HCT116 (cell line): Measurements from ENCODE around the gene CALD1. TPM values are rescaled to one million over a fixed set of nuclear protein-coding genes. Genes with fewer than 3 reads are reported as not detected.

Source experiments
- ATAC-seq: fragments of 200-7000 bp; cut with Tn5 transposase; 2 replicates; pipeline ENCODE4 v1.9.1; 2020; ENCODE audit warnings: mild to moderate bottlenecking, moderate library complexity
- BruUV-seq: library from RNA; stranded (reverse); fragments of 400-500 nt; replicated peaks from 2 replicates; lab custom pipeline; 2021; lab: Mats Ljungman, UMichigan
- CTCF ChIA-PET: fragments of 300-600 bp; sonication (Branson Sonifier 250); formaldehyde crosslinking; loops from one replicate; lab custom pipeline; 2021; ENCODE audit warnings: antibody characterized with exemption; lab: Charles Lee
- POLR2A ChIA-PET: fragments of 300-600, 350-600 bp; sonication (Branson Sonifier 250); formaldehyde crosslinking; loops from one replicate; lab custom pipeline; 2021; ENCODE audit warnings: antibody characterized with exemption; lab: Charles Lee
- RAD21 ChIA-PET, 2 experiments: fragments of 300-600 bp; sonication (Branson Sonifier 250); formaldehyde crosslinking; loops; one replicate each; lab custom pipeline; 2023; ENCODE audit warnings: low total read pairs in 2 of 2; ENCODE audit not compliant: uncharacterized antibody in 2 of 2, unreplicated experiment in 2 of 2, low non-redundant PET in 1 of 2; lab: Charles Lee
- DNase-seq: peaks from one replicate; pipeline ENCODE4 v3.0.0-alpha.2; 2010; ENCODE audit warnings: low read depth, low spot score
- H2AFZ ChIP-seq: fragments of 200-600 bp; shearing (Covaris generic), sonication (generic); 2 replicates; pipeline ENCODE4 v1.6.1; 2017; ENCODE audit warnings: low read depth, mixed run types, mixed read lengths, antibody characterized with exemption, low read length; ENCODE audit not compliant: poor library complexity, severe bottlenecking
- H3K27ac ChIP-seq: 2 replicates; pipeline ENCODE4 v1.5.1; 2012; ENCODE audit warnings: low read depth, low read length
- H3K27me3 ChIP-seq: fragments of 200-600 bp; sonication (generic); 2 replicates; pipeline ENCODE4 v1.6.1; 2016; ENCODE audit warnings: mixed run types, low read length, mixed read lengths; ENCODE audit not compliant: insufficient read depth
- H3K36me3 ChIP-seq, 2 experiments: fragments of 200-500 bp in 1 of 2; fragments of 200-600 bp in 1 of 2; sonication (Bioruptor generic) in 1 of 2; sonication (generic) in 1 of 2; 2 replicates each; pipeline versions ENCODE4 v1.5.1 to v1.6.1; 2014 to 2016; ENCODE audit warnings: low read length in 2 of 2, inconsistent platforms in 1 of 2, mixed read lengths in 1 of 2, mixed run types in 1 of 2; ENCODE audit not compliant: insufficient read depth in 2 of 2, control insufficient read depth in 1 of 2
- H3K4me1 ChIP-seq, 2 experiments: fragments of 200-600 bp in 1 of 2; sonication (generic) in 1 of 2; 2 replicates each; pipeline versions ENCODE4 v1.5.1 to v1.6.1; 2012 to 2017; ENCODE audit warnings: low read length in 2 of 2, inconsistent platforms in 1 of 2, mild to moderate bottlenecking in 1 of 2, mixed read lengths in 1 of 2, mixed run types in 1 of 2, moderate library complexity in 1 of 2; ENCODE audit not compliant: insufficient read depth in 2 of 2, control insufficient read depth in 1 of 2
- H3K4me2 ChIP-seq: fragments of 200-600 bp; sonication (generic); 2 replicates; pipeline ENCODE4 v1.6.1; 2017; ENCODE audit warnings: mixed run types, low read length, mixed read lengths
- H3K4me3 ChIP-seq, 2 experiments: fragments of 200-600 bp in 1 of 2; sonication (generic) in 1 of 2; replicated peaks in 1 of 2; 2 replicates each; pipeline ENCODE4 v1.5.1; 2011 to 2016; ENCODE audit warnings: low read length in 2 of 2, control low read depth in 1 of 2, low read depth in 1 of 2, mild to moderate bottlenecking in 1 of 2, mixed read lengths in 1 of 2, mixed run types in 1 of 2
- H3K79me2 ChIP-seq: fragments of 200-600 bp; sonication (generic); 2 replicates; pipeline ENCODE4 v1.6.1; 2017; ENCODE audit warnings: mild to moderate bottlenecking, mixed run types, low read length, moderate library complexity, mixed read lengths; ENCODE audit not compliant: insufficient read depth
- H3K9ac ChIP-seq: fragments of 200-600 bp; sonication (generic); 2 replicates; pipeline ENCODE4 v1.6.1; 2016; ENCODE audit warnings: low read length, mixed read lengths
- H3K9me2 ChIP-seq: fragments of 200-600 bp; sonication (generic), shearing (Covaris generic); 2 replicates; pipeline ENCODE4 v1.6.1; 2017; ENCODE audit warnings: mixed run types, mild to moderate bottlenecking, moderate library complexity; ENCODE audit not compliant: insufficient read depth
- H3K9me3 ChIP-seq, 2 experiments: fragments of 200-500 bp in 1 of 2; fragments of 200-600 bp in 1 of 2; sonication (Bioruptor generic) in 1 of 2; sonication (generic) in 1 of 2; 2 replicates each; pipeline ENCODE4 v1.6.1; 2014 to 2017; ENCODE audit warnings: low read length in 2 of 2, mixed read lengths in 2 of 2, inconsistent platforms in 1 of 2, low read depth in 1 of 2, mild to moderate bottlenecking in 1 of 2, mixed run types in 1 of 2, moderate library complexity in 1 of 2; ENCODE audit not compliant: control insufficient read depth in 1 of 2, insufficient read depth in 1 of 2
- H4K20me1 ChIP-seq: fragments of 200-600 bp; sonication (generic), shearing (Covaris generic); 2 replicates; pipeline ENCODE4 v1.6.1; 2017; ENCODE audit warnings: mixed run types, mild to moderate bottlenecking, moderate library complexity; ENCODE audit not compliant: insufficient read depth
- CBX3 ChIP-seq: IDR thresholded peaks from 2 replicates; pipeline ENCODE4 v1.6.1; 2012; ENCODE audit warnings: low read depth
- CEBPB ChIP-seq: IDR thresholded peaks from 2 replicates; pipeline ENCODE4 v1.6.1; 2012; ENCODE audit warnings: low read depth
- POLR2AphosphoS5 ChIP-seq: IDR thresholded peaks from 2 replicates; pipeline ENCODE4 v1.6.1; 2011; ENCODE audit warnings: mild to moderate bottlenecking, low read depth, low read length, moderate library complexity
- RAD21 ChIP-seq: IDR thresholded peaks from 2 replicates; pipeline ENCODE4 v1.6.1; 2012; ENCODE audit warnings: low read depth, mild to moderate bottlenecking
- SIN3A ChIP-seq: IDR thresholded peaks from 2 replicates; pipeline ENCODE4 v1.6.1; 2012; ENCODE audit warnings: low read depth
- TCF7L2 ChIP-seq: IDR thresholded peaks from 2 replicates; pipeline ENCODE4 v1.7.0; 2011; ENCODE audit warnings: borderline replicate concordance, inconsistent platforms; ENCODE audit not compliant: insufficient read depth, insufficient read length; ENCODE audit errors: extremely low read depth
- ZNF274 ChIP-seq: fragments of 200-500 bp; sonication (Bioruptor generic); IDR thresholded peaks from 2 replicates; pipeline ENCODE4 v1.6.1; 2014; ENCODE audit warnings: mild to moderate bottlenecking, low read depth, low read length, inconsistent platforms
- intact Hi-C: fragments of 100-400 bp; cut with micrococcal nuclease; formaldehyde crosslinking; loops from 2 replicates; pipeline ENCODE4 v1.10.0; 2022
- total RNA-seq: library from RNA; stranded (reverse); gene quantifications from one replicate; pipeline ENCODE4 v1.2.1, GENCODE V29; 2021; ENCODE audit not compliant: unreplicated experiment

The CALD1 gene
- total RNA-seq, 1 experiment from 2014 or later = 66.8 TPM

DNA sequence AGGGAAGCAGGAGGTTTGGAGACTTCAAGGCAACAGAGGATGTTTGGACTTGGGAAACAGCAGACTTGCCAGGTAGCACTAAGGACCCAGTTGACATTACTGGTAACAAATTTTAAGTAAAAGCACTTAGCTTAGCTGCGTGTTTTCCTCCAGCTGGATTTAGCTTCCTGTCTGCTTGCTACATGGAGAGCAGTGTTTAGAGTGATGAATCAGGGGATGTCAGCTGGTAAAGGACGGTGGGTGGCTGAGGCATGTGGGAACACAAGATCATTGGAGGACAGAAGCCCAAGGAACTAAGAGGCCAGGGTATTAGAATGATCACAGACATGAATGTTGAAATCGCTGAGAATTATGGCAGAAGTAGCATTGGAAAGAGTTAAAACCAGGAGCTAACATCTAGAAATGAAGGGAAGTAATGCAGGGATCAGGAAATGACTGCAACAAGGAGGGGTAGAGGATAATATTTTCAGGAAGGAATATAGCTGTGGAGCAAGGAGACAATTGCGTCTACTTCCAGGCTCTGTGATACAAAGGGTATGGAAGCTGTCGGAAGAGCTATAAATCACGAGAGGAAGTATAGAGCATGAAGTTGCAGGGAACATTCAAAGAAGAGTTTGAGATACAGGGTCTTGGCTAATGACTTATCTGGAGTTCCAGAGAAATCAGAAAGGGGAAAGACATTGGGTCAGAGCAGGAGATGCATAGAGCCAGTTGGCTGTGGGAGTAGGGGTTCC is 34.4 kb downstream of the CALD1 start:
- Histone ChIP-seq H2AFZ (no peak overlapping the region), H3K27me3 (no peaks in the 10 kb centered on the region)
- TF ChIP-seq TCF7L2 = no peak
- TF ChIP-seq CBX3 = no peak
- TF ChIP-seq, all 23 proteins: peak for 0
- Histone ChIP-seq H3K4me2 (no peak overlapping the region), H3K9ac (no peak overlapping the region), H3K36me3 (no peaks in the 10 kb centered on the region), H3K9me2 (no peaks in the 10 kb centered on the region; the same call in 1 of the 2 replicates), H4K20me1 (no peaks in the 10 kb centered on the region), H3K4me1 (no peaks in the 10 kb centered on the region), H3K79me2 (no peaks in the 10 kb centered on the region), H3K4me3 (no peak overlapping the region), H3K9me3 (no peaks in the 10 kb centered on the region), H3K27ac (no peak overlapping the region)
- no TSS peak for BruUV-seq
- no peak for ATAC-seq
- ChIA-PET POLR2A (no interaction called here), CTCF (no interaction called here), RAD21 (no interaction called here)
- intact Hi-C loops = no loop called here
- no peak for DNase-seq

DNA sequence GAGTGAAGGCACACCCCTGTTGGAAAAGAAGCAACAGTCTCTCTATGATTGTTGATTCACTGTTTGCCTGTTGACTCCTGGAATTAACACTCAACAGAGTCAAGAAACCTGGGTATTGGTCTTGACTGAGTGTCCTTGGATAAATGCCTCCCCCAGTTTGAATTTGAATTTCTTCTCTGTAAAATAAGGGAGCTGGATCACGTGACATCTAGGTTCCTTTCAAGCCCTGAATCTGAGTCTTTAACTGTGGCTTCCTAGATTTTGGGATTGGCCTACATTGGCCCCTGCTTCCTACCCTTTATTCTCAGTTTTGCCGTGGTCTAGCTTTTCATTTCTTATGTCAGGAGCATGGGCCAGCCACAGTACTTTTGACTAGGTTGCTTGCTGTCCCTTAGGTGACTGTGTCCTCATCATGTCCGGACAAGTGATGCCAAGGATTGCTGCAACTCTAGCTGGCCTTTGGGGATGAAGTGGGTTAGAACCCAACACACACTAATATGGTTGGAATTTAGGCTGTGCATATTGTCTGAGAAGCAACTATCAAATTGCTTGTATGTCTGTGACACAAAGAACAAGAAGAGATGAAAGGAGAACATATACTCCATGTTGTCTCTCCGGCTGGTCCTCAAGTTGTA is 35.4 kb downstream of the CALD1 start:
- no peaks in the 10 kb centered on the region; the same call in 1 of the 2 replicates for H3K9me2 ChIP-seq
- no peak for ATAC-seq
- POLR2A ChIA-PET = no interaction called here
- RAD21 ChIA-PET = no interaction called here
- no TSS peak for BruUV-seq
- no peak for DNase-seq
- H3K4me2 ChIP-seq = no peak overlapping the region
- H3K27ac ChIP-seq = no peak overlapping the region
- TF ChIP-seq RAD21 = no peak
- TF ChIP-seq POLR2AphosphoS5 = no peak
- no peak for TF ChIP-seq SIN3A
- TF ChIP-seq ZNF274 = no peak
- no peak for TF ChIP-seq CEBPB
- no peaks in the 10 kb centered on the region for H4K20me1 ChIP-seq
- H2AFZ ChIP-seq = no peak overlapping the region
- no peaks in the 10 kb centered on the region for H3K79me2 ChIP-seq
- no peaks in the 10 kb centered on the region for H3K9me3 ChIP-seq
- CTCF ChIA-PET = no interaction called here
- no peaks in the 10 kb centered on the region for H3K4me1 ChIP-seq
- intact Hi-C loops = no loop called here
- H3K27me3 ChIP-seq = no peaks in the 10 kb centered on the region
- no peak overlapping the region for H3K9ac ChIP-seq
- H3K4me3 ChIP-seq = no peak overlapping the region
- H3K36me3 ChIP-seq = no peaks in the 10 kb centered on the region
